Esophagus (tissue), 2 donors: Measurements from ENCODE around the gene DTNB. TPM values are rescaled to one million over a fixed set of nuclear protein-coding genes. Genes with fewer than 3 reads are reported as not detected.

Experiments
- H3K27ac ChIP-seq, 2 donors: one replicate each; pipeline ENCODE4 v1.5.1; 2013; ENCODE audit warnings: low read depth in 2 of 2, mild to moderate bottlenecking in 2 of 2, inconsistent platforms in 1 of 2, low read length in 1 of 2, moderate library complexity in 1 of 2
- H3K27me3 ChIP-seq, 2 donors: one replicate each; pipeline ENCODE4 v1.6.1; 2013; ENCODE audit warnings: low read length in 2 of 2, control low read depth in 1 of 2, mild to moderate bottlenecking in 1 of 2; ENCODE audit not compliant: insufficient read depth in 2 of 2, control insufficient read depth in 1 of 2
- H3K36me3 ChIP-seq, 2 donors: one replicate each; pipeline ENCODE4 v1.6.1; 2013; ENCODE audit warnings: low read length in 1 of 2; ENCODE audit not compliant: control insufficient read depth in 2 of 2, insufficient read depth in 2 of 2
- H3K4me1 ChIP-seq, 2 donors: one replicate each; pipeline ENCODE4 v1.6.1; 2013; ENCODE audit warnings: low read length in 1 of 2; ENCODE audit not compliant: control insufficient read depth in 2 of 2, insufficient read depth in 2 of 2
- H3K4me3 ChIP-seq, 2 donors: one replicate each; pipeline ENCODE4 v1.5.1; 2013; ENCODE audit warnings: low read length in 2 of 2, mild to moderate bottlenecking in 2 of 2, low read depth in 1 of 2, moderate library complexity in 1 of 2
- H3K9me3 ChIP-seq, 2 donors: one replicate each; pipeline ENCODE4 v1.6.1; 2013; ENCODE audit warnings: mild to moderate bottlenecking in 2 of 2, low read depth in 1 of 2, low read length in 1 of 2, moderate library complexity in 1 of 2; ENCODE audit not compliant: control insufficient read depth in 2 of 2, insufficient read depth in 1 of 2
- WGBS, 2 donors: extraction: QIAGEN DNeasy Blood & Tissue Kit; methylation state at CpG; one replicate each; pipeline ENCODE4 v1.1.7; 2013; 5-methylcytosine and 5-hydroxymethylcytosine counted together
- polyA plus RNA-seq, 2 donors: library from polyadenylated mRNA; stranded (reverse); fragments of 200-250 nt; gene quantifications; one replicate each; pipeline ENCODE4 v1.2.3, GENCODE V29; 2013
- donor health status: healthy with polysubstance abuse.
- donor health status: Bipolar disorder and iron deficiency.

The DTNB gene
- polyA plus RNA-seq, 2 donors: 7.9 to 13.9 TPM

DNA sequence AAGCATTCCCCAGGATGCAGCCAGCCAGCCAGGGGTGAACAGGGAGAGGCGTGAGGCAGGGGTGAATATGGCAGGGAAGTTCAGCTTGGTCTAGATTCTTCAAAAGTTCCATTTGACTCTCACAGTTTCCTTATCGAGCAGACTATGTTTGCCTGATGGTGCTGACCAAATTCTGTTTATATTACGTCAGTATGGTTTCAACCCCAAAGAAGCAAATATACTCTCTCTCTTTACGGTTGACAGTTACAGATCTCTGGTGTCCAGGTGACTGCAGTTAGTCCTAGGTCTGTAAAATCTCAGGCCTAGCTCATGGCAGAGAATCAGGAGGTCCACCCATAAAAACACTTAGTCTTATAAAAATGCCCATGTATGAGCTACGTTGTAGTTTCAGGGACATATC, 293.4 kb downstream of the DTNB start:
- no peak overlapping the region for H3K27ac ChIP-seq
- H3K4me3 ChIP-seq: no peak overlapping the region
- no peaks in the 10 kb centered on the region for H3K9me3 ChIP-seq
- 94 to 95% methylated on average over 5 of the region's 5 CpGs for WGBS, 2 donors
- no peaks in the 10 kb centered on the region for H3K27me3 ChIP-seq
- H3K4me1 ChIP-seq: peaks cover 6 to 15% of the 10 kb centered on the region in 2 donors
- H3K36me3 ChIP-seq: no peaks in the 10 kb centered on the region

DNA sequence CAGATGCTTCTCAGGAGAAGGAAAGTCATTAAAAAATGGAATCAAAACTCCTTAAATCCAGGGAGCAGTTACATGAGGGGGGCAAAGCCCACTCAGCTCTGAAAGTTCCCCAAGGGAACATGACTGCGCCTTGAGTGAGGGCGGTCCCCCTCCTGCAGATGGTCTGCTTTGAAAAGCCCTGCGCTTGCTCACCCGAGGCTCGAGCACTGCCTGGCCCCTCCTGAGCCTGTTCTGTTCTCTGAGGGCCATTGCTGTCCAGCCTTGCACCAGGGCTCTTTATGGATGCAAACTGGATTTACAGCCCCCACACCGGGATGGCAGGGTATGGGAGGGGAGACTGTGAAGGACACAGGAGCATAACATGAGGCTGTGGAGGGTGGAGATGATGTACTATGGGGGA, 293.8 kb downstream of the DTNB start:
- WGBS, 2 donors: 92 to 93% methylated on average over 6 of the region's 6 CpGs
- Histone ChIP-seq H3K4me1 (peaks cover 6 to 15% of the 10 kb centered on the region in 2 donors), H3K27me3 (no peaks in the 10 kb centered on the region), H3K9me3 (no peaks in the 10 kb centered on the region), H3K36me3 (no peaks in the 10 kb centered on the region), H3K4me3 (no peak overlapping the region), H3K27ac (no peak overlapping the region)

GRCh38 chr2:25378731-25379490, 294.5 kb downstream of the DTNB start:
- Histone ChIP-seq H3K36me3 (no peaks in the 10 kb centered on the region), H3K4me1 (peaks cover 6 to 15% of the 10 kb centered on the region in 2 donors), H3K27ac (no peak overlapping the region), H3K27me3 (no peaks in the 10 kb centered on the region), H3K9me3 (no peaks in the 10 kb centered on the region), H3K4me3 (no peak overlapping the region)
- 69 to 85% methylated on average over 10 of the region's 10 CpGs for WGBS, 2 donors

GRCh38 chr2:25377822-25378421, 295.5 kb downstream of the DTNB start:
- peak overlapping the region in 1 of 2 donors; percentile 2 for H3K27ac ChIP-seq
- H3K9me3 ChIP-seq: no peaks in the 10 kb centered on the region
- no peaks in the 10 kb centered on the region for H3K27me3 ChIP-seq
- 58 to 75% methylated on average over 22 of the region's 22 CpGs for WGBS, 2 donors
- no peak overlapping the region for H3K4me3 ChIP-seq
- H3K36me3 ChIP-seq: no peaks in the 10 kb centered on the region
- peaks cover 6 to 20% of the 10 kb centered on the region in 2 donors for H3K4me1 ChIP-seq

GRCh38 chr2:25376750-25377621, 296.4 kb downstream of the DTNB start:
- H3K27ac ChIP-seq: peak overlapping the region; percentile 51 to 80
- no peak overlapping the region for H3K4me3 ChIP-seq
- H3K9me3 ChIP-seq: no peaks in the 10 kb centered on the region
- H3K27me3 ChIP-seq: no peaks in the 10 kb centered on the region
- peaks cover 6 to 20% of the 10 kb centered on the region in 2 donors for H3K4me1 ChIP-seq
- H3K36me3 ChIP-seq: no peaks in the 10 kb centered on the region
- WGBS, 2 donors: 9 to 10% methylated on average over 40 to 52 of the region's 52 CpGs

- H3K9me3 ChIP-seq: no peaks in the 10 kb centered on the region
- no peak overlapping the region for H3K4me3 ChIP-seq
- no peaks in the 10 kb centered on the region for H3K27me3 ChIP-seq
- H3K4me1 ChIP-seq: peaks cover 6 to 20% of the 10 kb centered on the region in 2 donors
- WGBS, 2 donors: 75 to 81% methylated on average over 16 of the region's 16 CpGs
- H3K27ac ChIP-seq: no peak overlapping the region
- H3K36me3 ChIP-seq: no peaks in the 10 kb centered on the region
These were observed 297.3 kb downstream of the DTNB start for GRCh38 chr2:25375989-25376545.

DNA sequence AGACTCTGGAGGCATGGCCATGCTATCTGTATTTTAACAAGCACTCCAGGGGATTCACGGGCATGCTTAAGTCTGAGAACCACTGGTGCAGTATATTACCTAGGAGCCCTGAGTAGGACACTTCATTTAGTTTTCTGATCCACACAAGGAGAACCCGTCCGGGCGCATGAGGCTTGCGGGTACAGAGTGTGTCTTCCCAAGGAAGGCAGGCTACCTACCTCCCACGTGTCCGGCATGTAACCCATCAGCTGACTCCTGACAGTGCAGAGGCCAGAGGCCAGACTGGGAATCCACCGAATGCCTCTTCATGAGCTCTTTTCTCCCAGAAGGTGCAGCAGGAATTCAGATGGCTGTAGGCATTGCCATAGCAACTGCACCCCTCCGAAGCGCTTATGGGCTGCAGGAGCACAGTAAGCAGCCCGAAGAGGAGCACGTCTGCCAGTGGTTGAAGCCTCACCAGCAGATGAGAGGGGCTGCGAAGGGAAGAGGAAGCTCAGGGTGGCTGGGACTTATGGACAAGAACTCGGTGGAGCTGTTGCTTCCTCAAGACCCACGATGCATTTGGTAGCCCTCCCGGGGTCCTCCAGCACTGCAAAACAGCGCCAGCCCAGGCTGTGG, 297.9 kb downstream of the DTNB start:
- Histone ChIP-seq H3K36me3 (no peaks in the 10 kb centered on the region), H3K9me3 (no peaks in the 10 kb centered on the region), H3K4me3 (no peak overlapping the region), H3K4me1 (peaks cover 6 to 20% of the 10 kb centered on the region in 2 donors), H3K27ac (no peak overlapping the region), H3K27me3 (no peaks in the 10 kb centered on the region)
- WGBS, 2 donors: 92 to 93% methylated on average over 17 of the region's 17 CpGs

GRCh38 chr2:25374827-25375226, 298.6 kb downstream of the DTNB start:
- H3K27ac ChIP-seq: no peak overlapping the region
- no peaks in the 10 kb centered on the region for H3K9me3 ChIP-seq
- no peak overlapping the region for H3K4me3 ChIP-seq
- no peaks in the 10 kb centered on the region for H3K27me3 ChIP-seq
- peaks cover 6 to 20% of the 10 kb centered on the region in 2 donors for H3K4me1 ChIP-seq
- 96 to 98% methylated on average over 5 of the region's 5 CpGs for WGBS, 2 donors
- H3K36me3 ChIP-seq: no peaks in the 10 kb centered on the region

GRCh38 chr2:25374411-25374810, 299.0 kb downstream of the DTNB start:
- H3K4me3 ChIP-seq: no peak overlapping the region
- H3K9me3 ChIP-seq: no peaks in the 10 kb centered on the region
- peaks cover 6 to 20% of the 10 kb centered on the region in 2 donors for H3K4me1 ChIP-seq

More at GRCh38 chr2:25374411-25374810, 299.0 kb downstream of the DTNB start:
- Histone ChIP-seq H3K27me3 (no peaks in the 10 kb centered on the region), H3K36me3 (no peaks in the 10 kb centered on the region), H3K27ac (no peak overlapping the region)
- 95 to 98% methylated on average over 4 of the region's 4 CpGs for WGBS, 2 donors
